COR-L47 (cell line): ENCODE data around the gene CNIH3.

Experiments
- DNase-seq: peaks from one replicate; lab custom pipeline; 2025; lab: John Stamatoyannopoulos, UW

The CNIH3 gene

GRCh38 chr1:224744521-224744920 lies 128.4 kb downstream of the CNIH3 start:
- no peak for DNase-seq

DNA sequence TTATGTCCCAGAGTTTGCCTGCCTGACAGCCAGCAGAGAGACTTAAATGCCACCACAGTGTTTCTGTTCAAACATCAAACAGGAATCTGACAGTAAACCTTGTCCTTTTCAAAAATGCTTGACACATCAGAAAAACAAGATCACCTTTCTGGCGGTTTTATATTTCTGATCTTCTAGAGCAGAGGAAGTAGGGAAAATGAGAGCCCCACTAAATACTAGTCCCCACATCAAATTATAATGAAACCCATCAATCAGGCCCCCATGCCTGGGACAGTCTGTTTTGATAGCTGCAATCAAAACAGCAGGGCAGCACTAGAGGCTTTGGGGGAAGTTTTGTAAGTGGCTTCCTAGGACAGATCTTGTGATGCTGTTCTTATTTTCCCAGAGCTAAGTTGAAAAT lies 129.3 kb downstream of the CNIH3 start:
- no peak for DNase-seq

DNA sequence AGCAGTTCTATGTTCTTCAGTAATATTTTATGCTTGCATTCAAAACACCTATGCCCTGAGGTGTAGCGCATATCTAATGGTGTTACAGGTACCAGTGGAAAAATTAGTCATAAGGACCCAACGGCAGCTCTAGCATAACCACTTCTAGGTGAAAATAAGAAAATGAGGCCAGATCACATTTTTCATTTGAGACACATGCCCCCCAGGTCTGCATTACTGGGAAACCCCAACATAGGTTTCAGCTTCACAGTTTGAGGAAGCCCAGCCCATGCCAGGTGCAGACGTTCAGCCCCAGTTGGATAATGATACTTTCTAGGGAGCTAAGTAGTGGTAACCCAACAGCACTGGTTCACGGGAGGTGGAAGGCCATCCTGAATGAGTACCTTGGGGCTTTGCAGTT lies 129.8 kb downstream of the CNIH3 start:
- no peak for DNase-seq

- peak; percentile 30 for DNase-seq
Measured at GRCh38 chr1:224747578-224747977, 131.5 kb downstream of the CNIH3 start.

- no peak for DNase-seq
Measured at GRCh38 chr1:224749916-224750315, 133.8 kb downstream of the CNIH3 start.

- no peak for DNase-seq
Measured at GRCh38 chr1:224751624-224752311, 135.7 kb downstream of the CNIH3 start.

GRCh38 chr1:224753491-224753890 lies 137.4 kb downstream of the CNIH3 start:
- no peak for DNase-seq

GRCh38 chr1:224755586-224755985 lies 139.5 kb downstream of the CNIH3 start:
- DNase-seq = no peak

- DNase-seq = no peak
Measured at GRCh38 chr1:224757508-224757907, 141.4 kb downstream of the CNIH3 start.

- DNase-seq = no peak
Measured at GRCh38 chr1:224759135-224759534, 143.0 kb downstream of the CNIH3 start.

GRCh38 chr1:224759681-224760091 lies 143.6 kb downstream of the CNIH3 start:
- no peak for DNase-seq

DNA sequence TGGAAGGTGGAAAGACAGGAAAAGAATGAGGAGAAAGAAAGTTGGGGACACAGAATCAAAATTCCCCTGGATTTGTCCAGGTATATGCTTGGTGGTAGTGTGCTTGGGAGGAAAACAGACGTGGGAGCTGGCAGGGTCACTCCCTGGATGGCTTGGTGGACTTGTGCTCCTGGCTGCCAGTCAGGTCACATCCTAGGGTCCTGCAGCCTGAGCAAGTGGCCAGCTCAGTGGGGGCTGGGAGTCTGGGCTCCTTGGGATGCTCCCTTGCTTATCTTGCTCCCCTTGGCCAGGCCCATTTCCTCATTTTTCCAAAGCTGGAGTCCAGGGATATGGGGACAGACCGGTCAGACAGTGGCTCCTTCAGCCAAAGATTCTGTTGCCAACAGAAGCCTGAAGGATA lies 144.0 kb downstream of the CNIH3 start:
- DNase-seq = no peak

DNA sequence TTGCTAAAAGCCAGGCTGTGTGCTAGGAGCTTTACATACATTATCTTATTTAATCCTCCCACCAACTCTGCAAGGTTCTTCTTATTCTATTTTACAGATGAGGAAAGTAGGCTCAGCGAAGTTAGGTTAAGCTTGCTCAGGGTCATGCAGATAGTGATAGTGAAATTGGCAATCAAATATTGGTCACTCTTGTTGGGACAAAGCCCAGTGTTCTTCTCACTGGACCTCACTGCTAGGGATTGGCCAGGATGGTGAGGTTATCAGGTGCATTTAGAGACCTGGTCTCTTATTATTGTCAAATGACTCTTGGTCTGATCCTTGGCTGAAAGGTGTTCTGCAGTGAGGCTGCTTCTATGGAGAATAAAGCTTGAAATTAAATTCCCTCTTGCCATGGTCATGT lies 145.1 kb downstream of the CNIH3 start:
- DNase-seq = no peak

DNA sequence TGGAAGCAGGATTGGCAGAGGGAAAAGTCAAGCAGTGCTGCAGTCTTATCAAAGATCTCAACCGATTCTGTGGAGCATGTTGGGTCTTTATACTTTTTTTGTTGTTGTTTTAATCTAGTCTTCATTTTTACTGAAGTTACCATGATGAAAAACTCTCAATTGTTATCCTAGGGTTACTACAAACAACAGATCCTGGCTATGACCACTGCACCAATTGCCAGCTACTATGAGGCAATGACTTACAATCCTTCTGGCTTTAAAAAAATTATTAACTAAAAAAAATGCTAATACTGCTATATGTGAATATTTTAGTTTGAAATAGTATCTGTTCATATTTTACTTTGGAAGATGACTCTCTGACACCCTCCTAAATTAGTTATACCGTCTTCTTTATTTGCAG lies 145.9 kb downstream of the CNIH3 start:
- DNase-seq = no peak

DNA sequence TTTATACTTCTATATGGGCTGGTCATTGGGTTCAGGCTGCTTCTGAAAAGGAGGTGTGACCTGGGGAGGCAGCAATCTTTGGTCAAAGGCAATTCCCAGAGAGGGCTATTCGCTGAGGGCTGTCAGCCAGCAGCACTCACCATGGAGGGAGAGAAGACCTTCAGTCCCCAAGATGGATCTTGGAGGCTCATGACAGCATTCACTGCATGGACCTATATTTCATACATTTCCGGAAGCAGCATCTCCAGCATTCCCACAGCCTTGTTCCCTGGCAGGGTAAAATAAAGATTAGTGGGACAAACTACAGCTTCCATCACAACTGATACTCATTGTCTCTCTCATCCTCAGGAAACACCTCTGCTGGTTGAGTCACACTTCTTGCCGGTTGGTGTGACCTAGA lies 146.6 kb downstream of the CNIH3 start:
- no peak for DNase-seq

- no peak for DNase-seq
Measured at GRCh38 chr1:224763126-224763775, 147.1 kb downstream of the CNIH3 start.

GRCh38 chr1:224766266-224766665 lies 150.1 kb downstream of the CNIH3 start:
- DNase-seq = no peak

DNA sequence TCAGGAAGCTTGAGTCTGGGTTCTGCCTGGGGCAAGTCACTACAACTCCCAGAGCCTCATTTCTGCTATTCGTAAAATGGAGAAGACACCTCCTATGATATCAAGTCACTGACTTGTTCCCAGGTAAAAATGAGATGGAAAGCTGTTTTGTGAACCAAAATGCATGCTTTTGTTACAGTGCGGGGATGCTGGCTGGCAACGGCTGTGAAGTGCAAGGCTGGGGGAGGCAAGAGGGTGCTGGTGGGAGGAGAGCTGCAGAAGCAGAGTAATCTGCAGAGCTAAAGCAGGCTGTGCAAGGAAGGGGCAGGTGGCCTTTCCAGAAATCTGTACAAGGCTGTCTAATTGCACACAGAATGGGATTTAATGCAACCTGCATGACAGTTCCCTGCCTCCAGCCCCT lies 150.9 kb downstream of the CNIH3 start:
- DNase-seq = no peak

GRCh38 chr1:224767676-224768075 lies 151.6 kb downstream of the CNIH3 start:
- DNase-seq = no peak

DNA sequence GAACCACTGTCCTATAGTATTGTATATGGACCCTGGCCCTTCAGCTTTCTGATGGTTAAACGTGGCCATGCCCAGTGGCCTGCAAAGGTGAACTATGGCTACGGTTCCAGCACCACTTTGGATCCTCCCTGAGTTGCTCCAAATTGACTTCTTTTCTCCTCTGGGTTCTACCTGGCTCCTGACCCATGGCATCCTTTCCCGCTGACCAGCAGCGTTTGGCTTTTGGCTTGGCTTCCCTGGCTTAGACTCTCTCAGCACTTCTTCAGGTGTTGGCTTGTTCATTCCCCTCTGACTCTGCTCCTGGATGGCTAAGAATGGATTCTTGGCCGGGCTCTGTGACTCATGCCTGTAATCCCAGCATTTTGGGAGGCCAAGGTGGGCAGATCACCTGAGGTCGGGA lies 152.9 kb downstream of the CNIH3 start:
- no peak for DNase-seq

DNA sequence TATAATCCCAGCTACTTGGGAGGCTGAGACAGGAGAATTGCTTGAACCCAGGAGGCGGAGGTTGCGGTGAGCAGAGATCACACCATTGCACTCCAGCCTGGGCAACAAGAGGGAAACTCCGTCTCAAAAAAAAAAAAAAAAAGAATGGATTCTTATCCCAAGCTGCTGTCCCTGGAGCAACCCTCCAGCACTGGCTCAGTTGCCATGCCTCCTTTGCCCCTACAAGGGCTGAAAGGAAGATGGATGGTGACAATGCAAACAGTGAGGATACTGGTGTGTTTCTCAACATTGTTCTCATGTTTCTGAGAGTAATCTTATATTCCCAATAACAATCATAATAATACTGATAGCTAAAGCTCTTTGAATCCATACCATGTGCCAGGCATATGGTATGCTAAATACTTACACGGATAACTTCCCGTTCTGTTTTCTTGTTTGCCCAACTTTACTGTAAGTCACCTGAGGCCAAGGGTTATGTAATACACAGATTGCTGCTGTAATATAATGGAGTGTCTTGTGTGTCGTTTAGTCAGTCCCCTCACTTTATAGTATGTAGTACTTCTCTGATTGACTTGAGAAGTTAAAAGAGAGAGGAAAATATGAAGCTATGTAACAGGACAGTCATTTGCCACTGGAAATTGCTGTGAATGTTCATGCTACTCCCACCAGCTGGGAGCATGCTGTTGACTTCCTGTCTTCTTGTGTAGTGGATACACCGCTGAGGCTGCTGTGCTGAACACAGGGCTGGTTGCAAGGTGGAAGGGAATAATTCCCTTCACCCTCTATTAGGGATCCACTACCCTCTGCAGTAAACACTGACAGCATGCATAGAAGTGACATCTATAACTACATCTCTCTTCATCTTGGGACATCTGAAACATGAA lies 153.6 kb downstream of the CNIH3 start:
- DNase-seq = no peak

DNA sequence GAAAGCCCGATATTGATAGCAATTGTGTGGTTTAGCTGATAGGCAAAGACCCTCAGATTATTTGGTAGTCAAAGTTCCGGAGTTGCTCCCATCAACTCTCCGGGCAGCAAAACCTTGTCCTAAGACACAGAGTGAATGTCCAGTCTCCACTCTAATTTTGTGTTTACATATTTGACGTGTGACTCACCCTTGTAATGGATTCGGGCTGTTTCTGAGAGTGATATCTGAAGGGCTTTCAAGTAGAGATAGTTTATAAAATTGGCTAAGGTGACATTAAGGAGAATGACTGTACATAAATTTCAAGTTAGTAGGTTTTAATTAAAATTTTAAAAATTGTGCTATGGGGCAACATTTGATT lies 154.2 kb downstream of the CNIH3 start:
- no peak for DNase-seq

GRCh38 chr1:224773646-224774045 lies 157.5 kb downstream of the CNIH3 start:
- DNase-seq = no peak
